Cardiac muscle cell (in vitro differentiated cells and primary cell): ENCODE data around the gene MTMR6. TPM values are rescaled to one million over a fixed set of nuclear protein-coding genes. Genes with fewer than 3 reads are reported as not detected.

Experiments used
- DNase-seq, 2 donors: peaks; one replicate each; pipeline versions ENCODE4 v3.0.0 to v3.0.0-alpha.2; 2010 to 2017; ENCODE audit warnings: low read depth in 1 of 2, low spot score in 1 of 2
- H3K27ac ChIP-seq: fragments of 200-600 bp; sonication (generic); 2 replicates; pipeline ENCODE4 v1.5.1; 2016
- H3K27me3 ChIP-seq: fragments of 200-600 bp; sonication (generic); 2 replicates; pipeline ENCODE4 v1.6.0; 2016; ENCODE audit warnings: control low read depth
- H3K36me3 ChIP-seq: fragments of 200-600 bp; sonication (generic); 2 replicates; pipeline ENCODE4 v1.5.1; 2016; ENCODE audit warnings: control low read depth
- H3K4me1 ChIP-seq: fragments of 200-600 bp; sonication (generic); 2 replicates; pipeline ENCODE4 v1.8.1; 2017; ENCODE audit warnings: low read depth, mild to moderate bottlenecking, mixed run types
- H3K4me3 ChIP-seq: fragments of 200-600 bp; sonication (generic); 2 replicates; pipeline ENCODE4 v1.5.1; 2016; ENCODE audit warnings: mild to moderate bottlenecking
- H3K9me3 ChIP-seq: fragments of 200-600 bp; sonication (generic); 2 replicates; pipeline ENCODE4 v1.5.1; 2017; ENCODE audit warnings: low read depth, mild to moderate bottlenecking, control low read depth
- polyA plus RNA-seq: library from polyadenylated mRNA; unstranded; fragments of >200 nt; fragmentation: Nextera tagmentation; extraction: Ambion mirVana; gene quantifications from 2 replicates; pipeline ENCODE4 v1.2.1, GENCODE V29; 2016
- total RNA-seq: library from RNA; depleted of rRNA; stranded (reverse); fragments of >200 nt; gene quantifications from 2 replicates; pipeline ENCODE4 v1.2.3, GENCODE V29; 2016
- TF ChIP-seq, protein P1 (sequence below): IDR thresholded peaks from 2 replicates; pipeline ENCODE4 v1.5.1; 2012; ENCODE audit warnings: low read depth, mild to moderate bottlenecking, low read length

The MTMR6 gene
- total and polyA plus RNA-seq, 2 experiments from 2014 or later: 7.8 to 12.0 TPM

- H3K4me3 ChIP-seq: peak overlapping the region; percentile 65
- TF ChIP-seq, protein P1, sequence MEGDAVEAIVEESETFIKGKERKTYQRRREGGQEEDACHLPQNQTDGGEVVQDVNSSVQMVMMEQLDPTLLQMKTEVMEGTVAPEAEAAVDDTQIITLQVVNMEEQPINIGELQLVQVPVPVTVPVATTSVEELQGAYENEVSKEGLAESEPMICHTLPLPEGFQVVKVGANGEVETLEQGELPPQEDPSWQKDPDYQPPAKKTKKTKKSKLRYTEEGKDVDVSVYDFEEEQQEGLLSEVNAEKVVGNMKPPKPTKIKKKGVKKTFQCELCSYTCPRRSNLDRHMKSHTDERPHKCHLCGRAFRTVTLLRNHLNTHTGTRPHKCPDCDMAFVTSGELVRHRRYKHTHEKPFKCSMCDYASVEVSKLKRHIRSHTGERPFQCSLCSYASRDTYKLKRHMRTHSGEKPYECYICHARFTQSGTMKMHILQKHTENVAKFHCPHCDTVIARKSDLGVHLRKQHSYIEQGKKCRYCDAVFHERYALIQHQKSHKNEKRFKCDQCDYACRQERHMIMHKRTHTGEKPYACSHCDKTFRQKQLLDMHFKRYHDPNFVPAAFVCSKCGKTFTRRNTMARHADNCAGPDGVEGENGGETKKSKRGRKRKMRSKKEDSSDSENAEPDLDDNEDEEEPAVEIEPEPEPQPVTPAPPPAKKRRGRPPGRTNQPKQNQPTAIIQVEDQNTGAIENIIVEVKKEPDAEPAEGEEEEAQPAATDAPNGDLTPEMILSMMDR: no peak
- H3K27me3 ChIP-seq: peaks cover 32% of the 10 kb centered on the region
- H3K36me3 ChIP-seq: peaks cover 7% of the 10 kb centered on the region
- H3K27ac ChIP-seq: peak overlapping the region; percentile 67
- DNase-seq: peak in 1 of 2 donors; percentile 51
- no peaks in the 10 kb centered on the region for H3K9me3 ChIP-seq
- H3K4me1 ChIP-seq: peaks cover 8% of the 10 kb centered on the region
Observed at GRCh38 chr13:25300861-25301346, 13.6 kb upstream of the MTMR6 start.

- Histone ChIP-seq H3K36me3 (no peaks in the 10 kb centered on the region), H3K27me3 (peaks cover 43% of the 10 kb centered on the region), H3K4me1 (no peaks in the 10 kb centered on the region), H3K4me3 (no peak overlapping the region), H3K9me3 (no peaks in the 10 kb centered on the region), H3K27ac (no peak overlapping the region)
- TF ChIP-seq, protein P1: no peak
- no peak for DNase-seq
Observed at GRCh38 chr13:25295701-25296100, 8.4 kb upstream of the MTMR6 start.

DNA sequence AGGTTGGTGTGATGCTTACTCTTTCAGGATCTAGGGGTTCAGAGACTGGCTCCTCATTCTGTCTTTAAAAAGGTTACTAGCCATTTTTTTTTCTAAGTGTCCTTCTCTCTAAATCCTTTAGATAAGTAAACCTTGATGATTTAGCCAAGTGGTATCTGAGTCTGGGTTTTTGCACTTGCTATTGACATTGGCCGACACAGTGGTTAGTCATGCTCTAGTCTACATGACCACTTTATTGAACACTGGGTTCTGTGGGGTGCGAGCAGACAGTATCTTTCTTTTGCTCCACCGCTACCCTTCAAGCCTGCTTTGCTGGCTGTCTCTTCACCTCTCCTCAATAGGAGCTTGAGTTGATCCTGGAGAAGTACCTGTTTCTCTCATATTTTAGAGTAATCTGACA lies 7.9 kb upstream of the MTMR6 start:
- DNase-seq: no peak
- Histone ChIP-seq H3K27ac (no peak overlapping the region), H3K4me3 (no peak overlapping the region), H3K4me1 (no peaks in the 10 kb centered on the region), H3K27me3 (peaks cover 43% of the 10 kb centered on the region), H3K36me3 (no peaks in the 10 kb centered on the region), H3K9me3 (no peaks in the 10 kb centered on the region)
- TF ChIP-seq, protein P1: no peak

- H3K36me3 ChIP-seq: no peaks in the 10 kb centered on the region
- TF ChIP-seq, protein P1: no peak
- no peak overlapping the region for H3K4me3 ChIP-seq
- peaks cover 34% of the 10 kb centered on the region for H3K27me3 ChIP-seq
- H3K27ac ChIP-seq: no peak overlapping the region
- H3K9me3 ChIP-seq: no peaks in the 10 kb centered on the region
- H3K4me1 ChIP-seq: no peaks in the 10 kb centered on the region
- peak in 1 of 2 donors; percentile 21 for DNase-seq
Observed at GRCh38 chr13:25292301-25292700, 5.0 kb upstream of the MTMR6 start.

DNA sequence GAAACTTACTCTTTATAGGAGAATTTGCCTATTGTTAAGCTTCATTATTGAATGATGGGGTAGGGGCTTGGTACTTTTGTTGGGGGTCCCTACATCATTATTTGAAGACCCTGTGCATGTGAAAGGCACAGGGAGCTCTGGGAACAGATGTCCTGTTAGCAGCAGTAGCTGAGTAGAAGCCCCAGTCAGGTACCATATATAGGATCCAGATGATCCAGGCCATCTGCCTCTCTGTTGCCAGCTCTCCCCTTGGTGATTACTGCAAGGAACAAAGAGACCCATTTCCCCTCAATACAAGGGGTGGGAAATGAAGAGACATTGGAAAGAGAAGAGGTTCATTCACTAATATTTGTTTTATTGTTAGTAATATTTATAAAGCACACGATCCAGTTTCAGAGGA lies 4.4 kb upstream of the MTMR6 start:
- H3K9me3 ChIP-seq: no peaks in the 10 kb centered on the region
- TF ChIP-seq, protein P1: no peak
- no peaks in the 10 kb centered on the region for H3K4me1 ChIP-seq
- no peak overlapping the region for H3K27ac ChIP-seq
- H3K36me3 ChIP-seq: no peaks in the 10 kb centered on the region
- no peak for DNase-seq
- peaks cover 28% of the 10 kb centered on the region for H3K27me3 ChIP-seq
- no peak overlapping the region for H3K4me3 ChIP-seq
